Measurements from ENCODE around the gene PRKAG2.

GRCh38 chr7:151847136-151847535 lies 29.8 kb downstream of the PRKAG2 start:
- TF ChIP-seq CTCF (conservative IDR thresholded peaks at IDR 0.05; ENCODE audit: low read depth, low read length) (no peak), EZH2 (IDR thresholded peaks at IDR 0.05; ENCODE audit: low read length, unreplicated experiment) (no peak), EZH2phosphoT487 (IDR thresholded peaks at IDR 0.05; ENCODE audit: borderline replicate concordance, low read length) (no peak)

Measured in PC-3 (cell line).